HCT116 (cell line): Measurements from ENCODE around the gene TFAP2B. TPM values are rescaled to one million over a fixed set of nuclear protein-coding genes. Genes with fewer than 3 reads are reported as not detected.

ENCODE experiments used
- ATAC-seq: fragments of 200-7000 bp; cut with Tn5 transposase; 2 replicates; pipeline ENCODE4 v1.9.1; 2020; ENCODE audit warnings: mild to moderate bottlenecking, moderate library complexity
- BruUV-seq: library from RNA; stranded (reverse); fragments of 400-500 nt; replicated peaks from 2 replicates; lab custom pipeline; 2021; lab: Mats Ljungman, UMichigan
- CTCF ChIA-PET: fragments of 300-600 bp; sonication (Branson Sonifier 250); formaldehyde crosslinking; loops from one replicate; lab custom pipeline; 2021; ENCODE audit warnings: antibody characterized with exemption; lab: Charles Lee
- POLR2A ChIA-PET: fragments of 300-600, 350-600 bp; sonication (Branson Sonifier 250); formaldehyde crosslinking; loops from one replicate; lab custom pipeline; 2021; ENCODE audit warnings: antibody characterized with exemption; lab: Charles Lee
- RAD21 ChIA-PET, 2 experiments: fragments of 300-600 bp; sonication (Branson Sonifier 250); formaldehyde crosslinking; loops; one replicate each; lab custom pipeline; 2023; ENCODE audit warnings: low total read pairs in 2 of 2; ENCODE audit not compliant: uncharacterized antibody in 2 of 2, unreplicated experiment in 2 of 2, low non-redundant PET in 1 of 2; lab: Charles Lee
- DNase-seq: peaks from one replicate; pipeline ENCODE4 v3.0.0-alpha.2; 2010; ENCODE audit warnings: low read depth, low spot score
- H2AFZ ChIP-seq: fragments of 200-600 bp; shearing (Covaris generic), sonication (generic); 2 replicates; pipeline ENCODE4 v1.6.1; 2017; ENCODE audit warnings: low read depth, mixed run types, mixed read lengths, antibody characterized with exemption, low read length; ENCODE audit not compliant: poor library complexity, severe bottlenecking
- H3K27ac ChIP-seq: 2 replicates; pipeline ENCODE4 v1.5.1; 2012; ENCODE audit warnings: low read depth, low read length
- H3K27me3 ChIP-seq: fragments of 200-600 bp; sonication (generic); 2 replicates; pipeline ENCODE4 v1.6.1; 2016; ENCODE audit warnings: mixed run types, low read length, mixed read lengths; ENCODE audit not compliant: insufficient read depth
- H3K36me3 ChIP-seq, 2 experiments: fragments of 200-500 bp in 1 of 2; fragments of 200-600 bp in 1 of 2; sonication (Bioruptor generic) in 1 of 2; sonication (generic) in 1 of 2; 2 replicates each; pipeline versions ENCODE4 v1.5.1 to v1.6.1; 2014 to 2016; ENCODE audit warnings: low read length in 2 of 2, inconsistent platforms in 1 of 2, mixed read lengths in 1 of 2, mixed run types in 1 of 2; ENCODE audit not compliant: insufficient read depth in 2 of 2, control insufficient read depth in 1 of 2
- H3K4me1 ChIP-seq, 2 experiments: fragments of 200-600 bp in 1 of 2; sonication (generic) in 1 of 2; 2 replicates each; pipeline versions ENCODE4 v1.5.1 to v1.6.1; 2012 to 2017; ENCODE audit warnings: low read length in 2 of 2, inconsistent platforms in 1 of 2, mild to moderate bottlenecking in 1 of 2, mixed read lengths in 1 of 2, mixed run types in 1 of 2, moderate library complexity in 1 of 2; ENCODE audit not compliant: insufficient read depth in 2 of 2, control insufficient read depth in 1 of 2
- H3K4me2 ChIP-seq: fragments of 200-600 bp; sonication (generic); 2 replicates; pipeline ENCODE4 v1.6.1; 2017; ENCODE audit warnings: mixed run types, low read length, mixed read lengths
- H3K4me3 ChIP-seq, 2 experiments: fragments of 200-600 bp in 1 of 2; sonication (generic) in 1 of 2; replicated peaks in 1 of 2; 2 replicates each; pipeline ENCODE4 v1.5.1; 2011 to 2016; ENCODE audit warnings: low read length in 2 of 2, control low read depth in 1 of 2, low read depth in 1 of 2, mild to moderate bottlenecking in 1 of 2, mixed read lengths in 1 of 2, mixed run types in 1 of 2
- H3K79me2 ChIP-seq: fragments of 200-600 bp; sonication (generic); 2 replicates; pipeline ENCODE4 v1.6.1; 2017; ENCODE audit warnings: mild to moderate bottlenecking, mixed run types, low read length, moderate library complexity, mixed read lengths; ENCODE audit not compliant: insufficient read depth
- H3K9ac ChIP-seq: fragments of 200-600 bp; sonication (generic); 2 replicates; pipeline ENCODE4 v1.6.1; 2016; ENCODE audit warnings: low read length, mixed read lengths
- H3K9me2 ChIP-seq: fragments of 200-600 bp; sonication (generic), shearing (Covaris generic); 2 replicates; pipeline ENCODE4 v1.6.1; 2017; ENCODE audit warnings: mixed run types, mild to moderate bottlenecking, moderate library complexity; ENCODE audit not compliant: insufficient read depth
- H3K9me3 ChIP-seq, 2 experiments: fragments of 200-500 bp in 1 of 2; fragments of 200-600 bp in 1 of 2; sonication (Bioruptor generic) in 1 of 2; sonication (generic) in 1 of 2; 2 replicates each; pipeline ENCODE4 v1.6.1; 2014 to 2017; ENCODE audit warnings: low read length in 2 of 2, mixed read lengths in 2 of 2, inconsistent platforms in 1 of 2, low read depth in 1 of 2, mild to moderate bottlenecking in 1 of 2, mixed run types in 1 of 2, moderate library complexity in 1 of 2; ENCODE audit not compliant: control insufficient read depth in 1 of 2, insufficient read depth in 1 of 2
- H4K20me1 ChIP-seq: fragments of 200-600 bp; sonication (generic), shearing (Covaris generic); 2 replicates; pipeline ENCODE4 v1.6.1; 2017; ENCODE audit warnings: mixed run types, mild to moderate bottlenecking, moderate library complexity; ENCODE audit not compliant: insufficient read depth
- ATF3 ChIP-seq: IDR thresholded peaks from 2 replicates; pipeline ENCODE4 v1.6.1; 2012
- CBX3 ChIP-seq: IDR thresholded peaks from 2 replicates; pipeline ENCODE4 v1.6.1; 2012; ENCODE audit warnings: low read depth
- CEBPB ChIP-seq: IDR thresholded peaks from 2 replicates; pipeline ENCODE4 v1.6.1; 2012; ENCODE audit warnings: low read depth
- CTCF ChIP-seq, 3 experiments: fragments of 200-600 bp in 1 of 3; sonication (generic) in 1 of 3; IDR thresholded peaks in 2 of 3; conservative IDR thresholded peaks in 1 of 3; 2 replicates each; pipeline ENCODE4 v1.5.1; 2012 to 2017; ENCODE audit warnings: low read depth in 2 of 3, low read length in 2 of 3, antibody characterized with exemption in 1 of 3, borderline replicate concordance in 1 of 3, control low read depth in 1 of 3, mild to moderate bottlenecking in 1 of 3, mixed read lengths in 1 of 3, mixed run types in 1 of 3, moderate library complexity in 1 of 3; ENCODE audit not compliant: insufficient read depth in 1 of 3
- EGR1 ChIP-seq: IDR thresholded peaks from 2 replicates; pipeline ENCODE4 v1.6.1; 2012; ENCODE audit warnings: low read depth
- ELF1 ChIP-seq: IDR thresholded peaks from 2 replicates; pipeline ENCODE4 v1.6.1; 2012; ENCODE audit warnings: low read depth, borderline replicate concordance
- EZH2 ChIP-seq: fragments of 200-600 bp; sonication (generic); IDR thresholded peaks from 2 replicates; pipeline ENCODE4 v1.6.1; 2017; ENCODE audit warnings: antibody characterized with exemption, mixed run types
- EZH2phosphoT487 ChIP-seq: fragments of 200-600 bp; IDR thresholded peaks from 2 replicates; pipeline ENCODE4 v1.6.1; 2018; ENCODE audit warnings: antibody characterized with exemption, borderline replicate concordance
- FOSL1 ChIP-seq: IDR thresholded peaks from 2 replicates; pipeline ENCODE4 v1.6.1; 2012; ENCODE audit warnings: low read depth
- MAX ChIP-seq: IDR thresholded peaks from 2 replicates; pipeline ENCODE4 v1.6.1; 2012
- POLR2A ChIP-seq: IDR thresholded peaks from 2 replicates; pipeline ENCODE4 v1.7.0; 2011; ENCODE audit warnings: borderline replicate concordance; ENCODE audit not compliant: insufficient read depth, insufficient read length; ENCODE audit errors: extremely low read depth
- POLR2AphosphoS5 ChIP-seq: IDR thresholded peaks from 2 replicates; pipeline ENCODE4 v1.6.1; 2011; ENCODE audit warnings: mild to moderate bottlenecking, low read depth, low read length, moderate library complexity
- SIN3A ChIP-seq: IDR thresholded peaks from 2 replicates; pipeline ENCODE4 v1.6.1; 2012; ENCODE audit warnings: low read depth
- SP1 ChIP-seq: IDR thresholded peaks from 2 replicates; pipeline ENCODE4 v1.6.1; 2012; ENCODE audit warnings: low read depth
- SRF ChIP-seq: IDR thresholded peaks from 2 replicates; pipeline ENCODE4 v1.6.1; 2012; ENCODE audit warnings: low read depth
- TCF7L2 ChIP-seq: IDR thresholded peaks from 2 replicates; pipeline ENCODE4 v1.7.0; 2011; ENCODE audit warnings: borderline replicate concordance, inconsistent platforms; ENCODE audit not compliant: insufficient read depth, insufficient read length; ENCODE audit errors: extremely low read depth
- YY1 ChIP-seq: IDR thresholded peaks from 2 replicates; pipeline ENCODE4 v1.6.1; 2011; ENCODE audit warnings: low read length, low read depth, moderate library complexity, mild to moderate bottlenecking; ENCODE audit not compliant: insufficient replicate concordance; ENCODE audit errors: extremely low read depth
- ZFX ChIP-seq: fragments of 450-650 bp; IDR thresholded peaks from 2 replicates; pipeline ENCODE4 v1.6.1; 2017
- ZNF274 ChIP-seq: fragments of 200-500 bp; sonication (Bioruptor generic); IDR thresholded peaks from 2 replicates; pipeline ENCODE4 v1.6.1; 2014; ENCODE audit warnings: mild to moderate bottlenecking, low read depth, low read length, inconsistent platforms
- intact Hi-C: fragments of 100-400 bp; cut with micrococcal nuclease; formaldehyde crosslinking; loops from 2 replicates; pipeline ENCODE4 v1.10.0; 2022
- total RNA-seq: library from RNA; stranded (reverse); gene quantifications from one replicate; pipeline ENCODE4 v1.2.1, GENCODE V29; 2021; ENCODE audit not compliant: unreplicated experiment

Gene TFAP2B
- total RNA-seq, 1 experiment from 2014 or later = not detected

- ATAC-seq (no peak), DNase-seq (no peak)
- no TSS peak for BruUV-seq
- Histone ChIP-seq H4K20me1 (no peaks in the 10 kb centered on the region), H3K9ac (no peak overlapping the region), H3K9me3 (peaks cover 3 to 7% of the 10 kb centered on the region in 2 experiments; a peak in 2 of 4 replicates), H3K9me2 (no peaks in the 10 kb centered on the region), H3K4me1 (no peaks in the 10 kb centered on the region), H2AFZ (no peak overlapping the region), H3K27ac (no peak overlapping the region), H3K79me2 (no peaks in the 10 kb centered on the region), H3K27me3 (no peaks in the 10 kb centered on the region), H3K36me3 (no peaks in the 10 kb centered on the region), H3K4me2 (no peak overlapping the region), H3K4me3 (no peak overlapping the region)
- ChIA-PET CTCF (no interaction called here), RAD21 (no interaction called here), POLR2A (no interaction called here)
- TF ChIP-seq CEBPB (no peak), POLR2AphosphoS5 (no peak), EZH2 (no peak), SP1 (no peak), FOSL1 (no peak), EZH2phosphoT487 (no peak), ATF3 (no peak), TCF7L2 (no peak), POLR2A (no peak), EGR1 (no peak), CTCF (IDR thresholded peaks at IDR 0.05 in 2 of 3, conservative IDR thresholded peaks at IDR 0.05 in 1 of 3; ENCODE audit: borderline replicate concordance in 1 of 3, insufficient read depth in 1 of 3, low read depth in 2 of 3, low read length in 2 of 3) (no peak), SIN3A (no peak), YY1 (no peak), ZNF274 (no peak), MAX (no peak), ZFX (no peak), SRF (no peak), CBX3 (no peak), ELF1 (no peak)
- intact Hi-C loops = no loop called here
Measured at GRCh38 chr6:50889497-50889896, 70.8 kb downstream of the TFAP2B start.
